Measurements from ENCODE around the gene SLC6A12. TPM values are rescaled to one million over a fixed set of nuclear protein-coding genes. Genes with fewer than 3 reads are reported as not detected.

The SLC6A12 gene
- total and polyA plus RNA-seq, 2 donors (not counting 3 experiments of a cell fraction or from before 2014, with no cell fraction given) = not detected

- no peak overlapping the region for H3K4me3 ChIP-seq (replicated peaks in 1 of 3; ENCODE audit: insufficient read depth in 1 of 3, low read depth in 1 of 3, low read length in 3 of 3)
- no peak overlapping the region for H3K9ac ChIP-seq (replicated peaks; ENCODE audit: extremely low read depth, insufficient read depth, low read length)
- H3K79me2 ChIP-seq (ENCODE audit: control insufficient read depth, insufficient read depth, low read length) = no peaks in the 10 kb centered on the region
- no peak for TF ChIP-seq GATA2 (IDR thresholded peaks at IDR 0.05; ENCODE audit: insufficient read depth, insufficient read length, low read depth, low read length)
- TF ChIP-seq POLR2AphosphoS5 (IDR thresholded peaks at IDR 0.05; ENCODE audit: insufficient read depth, low read depth, low read length) = no peak
- no peak for TF ChIP-seq JUN (IDR thresholded peaks at IDR 0.05; ENCODE audit: borderline replicate concordance, insufficient read depth, insufficient read length, low read depth)
- no peak for TF ChIP-seq CTCF (IDR thresholded peaks at IDR 0.05; ENCODE audit: extremely low read depth in 1 of 2, insufficient read depth in 1 of 2, low read depth in 1 of 2, low read length in 2 of 2)
- no peak for TF ChIP-seq POLR2A (IDR thresholded peaks at IDR 0.05; ENCODE audit: low read depth, low read length)
- TF ChIP-seq EZH2 (IDR thresholded peaks at IDR 0.05; ENCODE audit: borderline replicate concordance, low read depth, low read length, severe bottlenecking) = no peak
- no peaks in the 10 kb centered on the region for H3K4me1 ChIP-seq (ENCODE audit: control insufficient read depth, extremely low read depth, insufficient read depth, low read length)
- ChIA-PET POLR2A (no interaction called here), CTCF (no interaction called here)
- H3K4me2 ChIP-seq (ENCODE audit: insufficient read depth, low read length) = no peak overlapping the region
- no peak overlapping the region for H2AFZ ChIP-seq (ENCODE audit: low read depth, low read length)
- intact Hi-C loops (cut with micrococcal nuclease) = no loop called here
- DNase-seq (ENCODE audit: low read depth, low spot score) = no peak
- no peaks in the 10 kb centered on the region for H3K27me3 ChIP-seq (ENCODE audit: control insufficient read depth in 2 of 2, insufficient read depth in 2 of 2, low read length in 2 of 2)
- FAIRE-seq = no peak
- no TSS peak for BruUV-seq (replicated peaks)
- H3K9me3 ChIP-seq (replicated peaks; ENCODE audit: control insufficient read depth, insufficient read depth, low read length) = no peaks in the 10 kb centered on the region
- H3K36me3 ChIP-seq (ENCODE audit: control insufficient read depth in 2 of 2, extremely low read depth in 1 of 2, insufficient read depth in 2 of 2, low read length in 2 of 2) = no peaks in the 10 kb centered on the region
- no peaks in the 10 kb centered on the region for H4K20me1 ChIP-seq (replicated peaks; ENCODE audit: control insufficient read depth, extremely low read depth, insufficient read depth, low read length)
- dilution Hi-C loops (cut with MboI; ENCODE audit: extremely low pct_ligation_motif_present, low sequenced_read_pairs) = no loop called here
- H3K9me1 ChIP-seq (replicated peaks; ENCODE audit: control insufficient read depth, extremely low read depth, insufficient read depth, low read length) = no peaks in the 10 kb centered on the region
- no peak overlapping the region for H3K27ac ChIP-seq (ENCODE audit: insufficient read depth, low read depth, low read length)
Measured at GRCh38 chr12:195951-196350, 18.0 kb downstream of the SLC6A12 start.

- no peaks in the 10 kb centered on the region for H3K36me3 ChIP-seq (ENCODE audit: control insufficient read depth in 2 of 2, extremely low read depth in 1 of 2, insufficient read depth in 2 of 2, low read length in 2 of 2)
- no peak for TF ChIP-seq CTCF (IDR thresholded peaks at IDR 0.05; ENCODE audit: extremely low read depth in 1 of 2, insufficient read depth in 1 of 2, low read depth in 1 of 2, low read length in 2 of 2)
- no peak for TF ChIP-seq EZH2 (IDR thresholded peaks at IDR 0.05; ENCODE audit: borderline replicate concordance, low read depth, low read length, severe bottlenecking)
- TF ChIP-seq POLR2A (IDR thresholded peaks at IDR 0.05; ENCODE audit: low read depth, low read length) = no peak
- no peak for TF ChIP-seq JUN (IDR thresholded peaks at IDR 0.05; ENCODE audit: borderline replicate concordance, insufficient read depth, insufficient read length, low read depth)
- no peak for TF ChIP-seq MYC (IDR thresholded peaks at IDR 0.05; ENCODE audit: low read depth, low read length)
- TF ChIP-seq POLR2AphosphoS5 (IDR thresholded peaks at IDR 0.05; ENCODE audit: insufficient read depth, low read depth, low read length) = no peak
- TF ChIP-seq GATA2 (IDR thresholded peaks at IDR 0.05; ENCODE audit: insufficient read depth, insufficient read length, low read depth, low read length) = no peak
- TF ChIP-seq FOS (IDR thresholded peaks at IDR 0.05; ENCODE audit: borderline replicate concordance, insufficient read depth, low read length) = no peak
- no peak for TF ChIP-seq MAX (IDR thresholded peaks at IDR 0.05; ENCODE audit: insufficient read depth, insufficient read length)
- H3K27ac ChIP-seq (ENCODE audit: insufficient read depth, low read depth, low read length) = no peak overlapping the region
- H3K27me3 ChIP-seq (ENCODE audit: control insufficient read depth in 2 of 2, insufficient read depth in 2 of 2, low read length in 2 of 2) = no peaks in the 10 kb centered on the region
- no peak overlapping the region for H2AFZ ChIP-seq (ENCODE audit: low read depth, low read length)
- H3K9me3 ChIP-seq (replicated peaks; ENCODE audit: control insufficient read depth, insufficient read depth, low read length) = no peaks in the 10 kb centered on the region
- H3K79me2 ChIP-seq (ENCODE audit: control insufficient read depth, insufficient read depth, low read length) = no peaks in the 10 kb centered on the region
- H3K9me1 ChIP-seq (replicated peaks; ENCODE audit: control insufficient read depth, extremely low read depth, insufficient read depth, low read length) = no peaks in the 10 kb centered on the region
- no peaks in the 10 kb centered on the region for H4K20me1 ChIP-seq (replicated peaks; ENCODE audit: control insufficient read depth, extremely low read depth, insufficient read depth, low read length)
- intact Hi-C loops (cut with micrococcal nuclease) (no loop called here), dilution Hi-C loops (cut with MboI; ENCODE audit: extremely low pct_ligation_motif_present, low sequenced_read_pairs) (no loop called here)
- FAIRE-seq (no peak), DNase-seq (ENCODE audit: low read depth, low spot score) (no peak)
- ChIA-PET POLR2A (no interaction called here), CTCF (no interaction called here)
- no peaks in the 10 kb centered on the region for H3K4me1 ChIP-seq (ENCODE audit: control insufficient read depth, extremely low read depth, insufficient read depth, low read length)
- H3K9ac ChIP-seq (replicated peaks; ENCODE audit: extremely low read depth, insufficient read depth, low read length) = no peak overlapping the region
- no TSS peak for BruUV-seq (replicated peaks)
- H3K4me3 ChIP-seq (replicated peaks in 1 of 3; ENCODE audit: insufficient read depth in 1 of 3, low read depth in 1 of 3, low read length in 3 of 3) = no peak overlapping the region
- no peak overlapping the region for H3K4me2 ChIP-seq (ENCODE audit: insufficient read depth, low read length)
Measured at GRCh38 chr12:195156-195555, 18.8 kb downstream of the SLC6A12 start.

Measured in endothelial cell of umbilical vein (primary cell).